Fibroblast of the aortic adventitia (primary cell): ENCODE results near the gene PJVK. TPM values are rescaled to one million over a fixed set of nuclear protein-coding genes. Genes with fewer than 3 reads are reported as not detected.

Experiments
- DNase-seq: peaks from one replicate; pipeline ENCODE4 v3.0.0-alpha.2; 2010; ENCODE audit warnings: low read depth
- H3K4me3 ChIP-seq: 2 replicates; pipeline ENCODE4 v1.5.1; 2011; ENCODE audit warnings: low read depth, mild to moderate bottlenecking, control low read depth, low read length, moderate library complexity
- CTCF ChIP-seq: IDR thresholded peaks from 2 replicates; pipeline ENCODE4 v1.5.1; 2011; ENCODE audit warnings: mild to moderate bottlenecking, low read length, control low read depth, inconsistent platforms; ENCODE audit not compliant: insufficient read depth
- total RNA-seq: library from RNA; depleted of rRNA; stranded (reverse); fragments of >200 nt; gene quantifications from 2 replicates; pipeline ENCODE4 v1.2.3, GENCODE V29; 2012; ENCODE audit warnings: low replicate concordance

The PJVK gene
- total RNA-seq, 1 donor: 1.6 TPM

GRCh38 chr2:178413472-178414265 lies 37.5 kb upstream of the PJVK start:
- peak overlapping the region; percentile 70 for H3K4me3 ChIP-seq
- TF ChIP-seq CTCF: no peak
- DNase-seq: peak; percentile 70

- peak; percentile 95 for DNase-seq
- TF ChIP-seq CTCF: peak; percentile 94
- peak overlapping the region; percentile 70 for H3K4me3 ChIP-seq
These were observed 36.6 kb upstream of the PJVK start for GRCh38 chr2:178414266-178415247.

GRCh38 chr2:178415979-178416378 lies 35.2 kb upstream of the PJVK start:
- DNase-seq: no peak
- no peak for TF ChIP-seq CTCF
- no peak overlapping the region for H3K4me3 ChIP-seq

- H3K4me3 ChIP-seq: no peak overlapping the region
- no peak for DNase-seq
- no peak for TF ChIP-seq CTCF
These were observed 33.3 kb upstream of the PJVK start for GRCh38 chr2:178417916-178418315.

GRCh38 chr2:178418426-178418825 lies 32.8 kb upstream of the PJVK start:
- DNase-seq: peak; percentile 36
- TF ChIP-seq CTCF: no peak
- H3K4me3 ChIP-seq: no peak overlapping the region

- DNase-seq: peak; percentile 52
- no peak overlapping the region for H3K4me3 ChIP-seq
- TF ChIP-seq CTCF: peak; percentile 30
These were observed 32.1 kb upstream of the PJVK start for GRCh38 chr2:178419123-178419522.
